Cardiac atrium fibroblast (primary cell): ENCODE data around the gene NPM3. TPM values are rescaled to one million over a fixed set of nuclear protein-coding genes. Genes with fewer than 3 reads are reported as not detected.

Experiments used
- total RNA-seq: library from RNA; depleted of rRNA; stranded (reverse); fragments of >200 nt; gene quantifications from 2 replicates; pipeline ENCODE4 v1.2.3, GENCODE V29; 2015

Gene NPM3, protein sequence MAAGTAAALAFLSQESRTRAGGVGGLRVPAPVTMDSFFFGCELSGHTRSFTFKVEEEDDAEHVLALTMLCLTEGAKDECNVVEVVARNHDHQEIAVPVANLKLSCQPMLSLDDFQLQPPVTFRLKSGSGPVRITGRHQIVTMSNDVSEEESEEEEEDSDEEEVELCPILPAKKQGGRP
- total RNA-seq: 58.3 and 62.8 TPM in 2 replicates

DNA sequence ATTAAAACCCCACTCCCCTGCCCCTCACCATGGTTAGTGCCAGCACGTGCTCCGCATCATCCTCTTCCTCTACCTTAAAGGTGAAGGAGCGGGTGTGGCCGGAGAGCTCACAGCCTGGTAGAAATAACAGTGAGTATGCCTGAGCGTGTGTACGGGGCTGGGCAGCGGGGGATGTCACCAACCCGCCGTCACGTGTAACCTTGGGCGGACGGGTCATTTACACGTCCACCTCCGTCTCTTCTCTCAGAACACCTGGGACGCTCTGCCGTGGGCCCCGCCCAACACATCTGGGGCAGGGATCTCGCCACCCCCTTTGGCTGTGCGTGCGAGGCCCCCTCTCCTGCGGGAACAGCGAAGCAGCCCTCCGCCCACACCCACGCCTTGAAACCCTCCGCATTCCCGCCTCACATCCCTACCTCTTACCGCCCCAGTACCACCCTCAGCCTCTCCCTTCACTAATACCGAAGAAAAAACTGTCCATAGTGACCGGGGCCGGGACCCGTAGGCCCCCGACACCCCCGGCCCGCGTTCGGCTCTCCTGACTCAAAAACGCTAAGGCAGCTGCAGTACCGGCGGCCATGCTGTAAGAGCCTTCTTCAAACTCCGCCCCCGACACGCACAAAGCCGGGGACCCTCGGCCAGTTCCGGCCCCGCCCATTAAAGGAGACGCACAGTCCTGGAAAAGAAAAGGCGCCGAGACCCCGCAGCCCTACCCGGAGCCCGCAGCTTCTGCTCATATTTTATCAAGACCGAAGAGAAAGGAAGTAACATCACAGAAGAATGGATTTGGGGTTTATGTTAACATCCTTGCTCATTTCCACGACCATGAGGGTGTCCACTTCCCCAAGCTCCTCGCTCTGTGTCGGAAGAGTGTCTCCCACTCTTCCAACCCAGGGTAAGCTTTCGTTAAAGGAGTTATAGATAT lies at the start of gene NPM3:
Gene NPM3 (minus strand): TSS at position 636 of the 925 bp plus-strand sequence. CDS start 56 bp downstream, at position 580.

DNA sequence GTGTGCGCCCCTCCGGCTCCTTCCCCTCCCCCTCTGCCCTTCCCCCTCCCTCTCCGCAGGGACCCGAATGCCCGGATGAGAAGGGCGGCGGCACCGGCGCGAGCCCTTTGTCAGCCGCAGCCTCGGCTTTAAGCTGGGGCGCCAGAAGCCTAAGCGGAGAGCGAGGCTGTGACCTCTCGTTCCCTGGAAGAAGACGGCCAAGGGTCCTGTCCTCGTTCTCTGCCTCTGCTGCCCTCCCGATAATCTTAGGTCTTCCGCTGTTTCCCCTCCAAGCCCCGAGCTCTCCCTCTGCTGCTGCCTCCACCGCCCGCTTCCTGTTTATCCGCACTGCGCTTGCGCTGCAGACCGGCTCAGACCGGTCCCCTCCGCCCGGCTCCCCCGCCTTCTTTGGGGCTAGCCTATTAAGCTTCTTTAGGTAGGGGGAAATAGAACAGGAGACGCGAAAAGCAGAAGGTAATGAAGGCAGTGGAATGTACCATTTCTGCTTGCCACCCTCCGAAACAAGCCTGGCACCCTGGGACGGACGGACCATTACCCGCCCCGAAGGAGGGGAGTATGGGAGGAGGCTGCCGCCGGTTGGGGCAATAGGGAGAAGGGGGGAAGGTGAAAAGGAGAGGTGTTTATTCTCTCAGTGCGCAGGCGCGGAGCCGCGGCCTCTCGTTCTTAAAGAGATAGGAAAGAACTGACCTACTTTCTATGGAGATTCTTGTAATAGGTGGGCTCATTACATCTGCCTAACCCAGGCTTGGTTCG lies 35.0 kb upstream of the NPM3 start, which contains the start of gene OGA:
Gene OGA (minus strand): TSS at position 326 of the 753 bp plus-strand sequence. CDS start 422 bp downstream, outside the sequence.

DNA sequence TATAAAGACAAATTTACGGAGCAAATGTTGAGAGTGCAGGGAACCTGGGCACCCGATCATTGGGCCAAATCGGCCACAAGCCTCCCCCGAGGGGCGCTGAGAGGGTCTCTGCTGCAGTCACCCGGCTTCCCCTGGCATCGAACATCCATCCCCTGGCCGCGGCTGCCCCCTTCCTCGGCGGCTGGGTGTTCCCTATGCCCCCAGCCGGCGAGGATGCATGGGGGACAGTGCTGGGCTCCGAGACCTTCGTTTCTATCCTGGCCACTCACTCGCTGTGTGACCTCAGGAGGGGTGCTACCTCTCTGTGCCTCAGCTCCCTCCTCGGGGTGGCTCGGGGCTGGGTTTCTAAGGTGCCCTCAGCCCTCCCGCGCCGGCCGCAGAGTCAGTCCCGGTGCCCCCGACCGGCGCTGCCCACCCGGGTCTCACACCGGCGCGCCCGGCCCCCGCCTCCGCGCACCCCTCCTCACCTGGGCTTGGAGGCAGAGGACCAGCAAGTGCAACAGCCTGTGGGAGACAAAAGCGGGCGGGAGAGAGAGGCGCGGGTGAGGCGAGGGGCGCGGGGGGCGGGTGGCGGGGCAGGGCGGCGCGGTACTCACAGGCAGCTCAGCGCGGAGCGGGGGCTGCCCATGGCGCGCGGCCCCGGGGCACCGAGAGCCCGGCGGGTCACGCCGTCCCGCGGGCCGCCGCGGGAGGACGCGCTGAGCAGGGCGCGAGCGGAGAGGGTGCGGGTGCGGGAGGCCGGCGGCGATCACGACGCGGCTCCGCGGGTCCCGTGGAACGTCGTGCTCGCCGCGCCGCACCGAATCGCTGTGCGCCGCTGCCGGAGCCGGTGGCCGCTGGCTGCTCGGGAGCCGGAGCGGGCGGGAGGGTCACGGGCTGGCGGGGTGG lies 7.7 kb downstream of the NPM3 start, which contains the start of gene FGF8:
Gene FGF8 (minus strand): TSS at position 842 of the 888 bp plus-strand sequence. CDS start 214 bp downstream, at position 628.

Other genes starting within 250 kb of the NPM3 start
- gene POLL, start 195.2 kb downstream of the NPM3 start, total RNA-seq: 16.0 and 17.3 TPM in 2 replicates
- gene DPCD, start 195.1 kb downstream of the NPM3 start, total RNA-seq: 38.6 and 45.8 TPM in 2 replicates
- gene FBXW4, start 88.3 kb downstream of the NPM3 start, total RNA-seq: 14.8 and 15.7 TPM in 2 replicates
- not detected in 2 replicates for gene FGF8, start 7.3 kb downstream of the NPM3 start, total RNA-seq
- 36.9 and 41.5 TPM in 2 replicates for gene OGA, start 35.0 kb upstream of the NPM3 start, total RNA-seq
- gene KCNIP2, start 60.4 kb upstream of the NPM3 start, total RNA-seq: 0.54 and 0.97 TPM in 2 replicates